ENCODE results near the gene TRIOBP. TPM values are rescaled to one million over a fixed set of nuclear protein-coding genes. Genes with fewer than 3 reads are reported as not detected.
A peak's percentile ranks its signal among the peaks of the same experiment; 100 is the strongest.
"Not testable (repeated sequence)": the region's sequence is repeated elsewhere in the genome, so short reads cannot be mapped to it uniquely, and the experiment has no call there.

TRIOBP gene
- total RNA-seq, 1 donor from 2014 or later: 40.6 TPM

DNA sequence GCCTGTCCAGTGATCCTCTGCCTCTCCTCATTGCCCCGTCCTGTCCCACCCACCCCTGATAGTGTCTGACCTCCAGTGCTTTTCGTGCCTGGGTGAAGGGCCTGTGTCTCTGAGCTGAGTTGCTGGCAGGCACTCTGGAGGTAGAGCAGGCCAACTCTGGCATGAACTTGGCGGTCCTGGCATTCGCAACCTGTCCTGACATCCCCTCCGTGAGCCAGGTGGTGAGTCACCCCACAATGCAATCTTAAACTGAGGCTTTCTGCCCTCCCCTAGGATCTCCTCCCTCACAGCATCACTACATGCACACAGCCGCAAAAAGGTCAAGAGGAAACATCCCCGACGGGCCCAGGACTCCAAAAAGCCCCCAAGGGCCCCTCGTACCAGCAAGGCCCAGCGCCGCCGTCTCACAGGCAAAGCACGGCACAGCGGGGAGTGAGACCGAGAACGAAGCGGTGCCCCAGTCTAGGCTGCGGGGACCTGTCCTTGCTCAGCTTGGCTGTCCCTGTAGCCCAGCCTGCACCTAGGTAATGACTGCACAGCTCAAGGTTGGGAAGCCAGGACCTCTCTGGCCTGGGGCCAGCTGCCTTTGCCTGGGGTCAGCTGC is 5.8 kb upstream of the TRIOBP start:
- H3K9me3 ChIP-seq (ENCODE audit: insufficient read depth, low read depth, low read length): no peaks in the 10 kb centered on the region
- peaks cover 14% of the 10 kb centered on the region for H4K20me1 ChIP-seq (ENCODE audit: insufficient read depth, low read length)
- H3K4me3 ChIP-seq (ENCODE audit: insufficient read depth, low read depth, low read length): no peak overlapping the region
- Mint-ChIP-seq H3K4me1 (ENCODE audit: low read depth, unreplicated experiment) (peaks cover 1% of the 10 kb centered on the region), H3K27ac (ENCODE audit: unreplicated experiment) (no peak overlapping the region), H3K27me3 (ENCODE audit: low read depth, unreplicated experiment) (no peaks in the 10 kb centered on the region), H3K9me3 (ENCODE audit: unreplicated experiment) (no peaks in the 10 kb centered on the region), H3K36me3 (ENCODE audit: low read depth, unreplicated experiment) (peaks cover 14% of the 10 kb centered on the region), H3K4me3 (ENCODE audit: unreplicated experiment) (no peak overlapping the region)
- H3K36me3 ChIP-seq (ENCODE audit: insufficient read depth, low read length): peaks cover 13% of the 10 kb centered on the region
- H3K9ac ChIP-seq (ENCODE audit: low read length): no peak overlapping the region
- H3K79me2 ChIP-seq (ENCODE audit: insufficient read depth, low read length): peaks cover 23% of the 10 kb centered on the region
- DNase-seq (ENCODE audit: low read depth) (no peak), FAIRE-seq (no peak)
- no peak overlapping the region for H2AFZ ChIP-seq (ENCODE audit: low read depth, low read length)
- H3K4me1 ChIP-seq (ENCODE audit: insufficient read depth, low read length): peaks cover under 1% of the 10 kb centered on the region
- TF ChIP-seq, protein P1, sequence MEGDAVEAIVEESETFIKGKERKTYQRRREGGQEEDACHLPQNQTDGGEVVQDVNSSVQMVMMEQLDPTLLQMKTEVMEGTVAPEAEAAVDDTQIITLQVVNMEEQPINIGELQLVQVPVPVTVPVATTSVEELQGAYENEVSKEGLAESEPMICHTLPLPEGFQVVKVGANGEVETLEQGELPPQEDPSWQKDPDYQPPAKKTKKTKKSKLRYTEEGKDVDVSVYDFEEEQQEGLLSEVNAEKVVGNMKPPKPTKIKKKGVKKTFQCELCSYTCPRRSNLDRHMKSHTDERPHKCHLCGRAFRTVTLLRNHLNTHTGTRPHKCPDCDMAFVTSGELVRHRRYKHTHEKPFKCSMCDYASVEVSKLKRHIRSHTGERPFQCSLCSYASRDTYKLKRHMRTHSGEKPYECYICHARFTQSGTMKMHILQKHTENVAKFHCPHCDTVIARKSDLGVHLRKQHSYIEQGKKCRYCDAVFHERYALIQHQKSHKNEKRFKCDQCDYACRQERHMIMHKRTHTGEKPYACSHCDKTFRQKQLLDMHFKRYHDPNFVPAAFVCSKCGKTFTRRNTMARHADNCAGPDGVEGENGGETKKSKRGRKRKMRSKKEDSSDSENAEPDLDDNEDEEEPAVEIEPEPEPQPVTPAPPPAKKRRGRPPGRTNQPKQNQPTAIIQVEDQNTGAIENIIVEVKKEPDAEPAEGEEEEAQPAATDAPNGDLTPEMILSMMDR (IDR thresholded peaks at IDR 0.05; ENCODE audit: insufficient read depth, low read depth, low read length): no peak
- no peak for TF ChIP-seq EZH2 (IDR thresholded peaks at IDR 0.05; ENCODE audit: insufficient read depth, low read length)
- H3K4me2 ChIP-seq (ENCODE audit: low read length): no peak overlapping the region
- H3K27me3 ChIP-seq (ENCODE audit: insufficient read depth, low read length): no peaks in the 10 kb centered on the region
- no peak overlapping the region for H3K27ac ChIP-seq (ENCODE audit: low read depth, low read length)

DNA sequence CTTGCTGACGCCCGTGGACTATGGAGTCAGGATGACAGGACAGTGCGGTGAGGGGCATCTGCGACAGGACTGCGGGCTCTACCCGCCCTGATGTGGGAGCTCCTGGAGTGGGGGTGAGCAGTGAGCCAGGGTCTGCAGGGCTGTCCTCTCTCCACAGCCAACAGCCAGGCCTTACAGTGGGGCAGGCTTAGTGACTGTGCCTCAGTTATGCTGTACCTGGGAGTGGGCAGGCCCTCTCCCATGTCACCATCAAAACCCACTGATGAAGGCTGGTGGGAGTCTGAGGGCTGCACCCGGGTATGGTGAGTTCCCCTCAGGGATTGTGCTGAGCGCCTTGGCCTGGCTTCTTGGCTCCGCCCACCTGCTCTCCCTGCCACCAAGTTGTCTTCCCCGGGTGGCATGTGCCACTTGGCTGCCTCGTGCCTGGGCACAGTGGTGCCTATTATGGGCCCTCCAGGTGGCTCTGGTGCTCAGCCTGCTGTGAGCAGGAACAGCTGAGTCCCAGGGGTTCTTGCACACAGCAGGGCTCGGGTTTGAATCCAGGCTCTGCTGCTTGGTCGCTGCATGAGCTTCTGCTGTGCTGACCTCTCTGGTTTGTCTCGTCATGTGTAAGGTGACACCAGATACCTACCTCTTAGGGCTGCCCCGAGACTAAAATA is 4.1 kb upstream of the TRIOBP start:
- Histone ChIP-seq H3K36me3 (ENCODE audit: insufficient read depth, low read length) (peaks cover 13% of the 10 kb centered on the region), H4K20me1 (ENCODE audit: insufficient read depth, low read length) (peaks cover 14% of the 10 kb centered on the region), H3K9ac (ENCODE audit: low read length) (no peak overlapping the region), H3K27me3 (ENCODE audit: insufficient read depth, low read length) (no peaks in the 10 kb centered on the region), H2AFZ (ENCODE audit: low read depth, low read length) (no peak overlapping the region), H3K4me3 (ENCODE audit: insufficient read depth, low read depth, low read length) (no peak overlapping the region), H3K27ac (ENCODE audit: low read depth, low read length) (no peak overlapping the region), H3K9me3 (ENCODE audit: insufficient read depth, low read depth, low read length) (no peaks in the 10 kb centered on the region), H3K4me1 (ENCODE audit: insufficient read depth, low read length) (peaks cover 3% of the 10 kb centered on the region), H3K79me2 (ENCODE audit: insufficient read depth, low read length) (peaks cover 8% of the 10 kb centered on the region), H3K4me2 (ENCODE audit: low read length) (no peak overlapping the region)
- TF ChIP-seq, protein P1 (IDR thresholded peaks at IDR 0.05; ENCODE audit: insufficient read depth, low read depth, low read length): no peak
- TF ChIP-seq EZH2 (IDR thresholded peaks at IDR 0.05; ENCODE audit: insufficient read depth, low read length): no peak
- no peaks in the 10 kb centered on the region for H3K9me3 Mint-ChIP-seq (ENCODE audit: unreplicated experiment)
- no peaks in the 10 kb centered on the region for H3K27me3 Mint-ChIP-seq (ENCODE audit: low read depth, unreplicated experiment)
- peaks cover 14% of the 10 kb centered on the region for H3K36me3 Mint-ChIP-seq (ENCODE audit: low read depth, unreplicated experiment)
- DNase-seq (ENCODE audit: low read depth): no peak
- H3K4me1 Mint-ChIP-seq (ENCODE audit: low read depth, unreplicated experiment): no peaks in the 10 kb centered on the region
- no peak overlapping the region for H3K4me3 Mint-ChIP-seq (ENCODE audit: unreplicated experiment)
- no peak overlapping the region for H3K27ac Mint-ChIP-seq (ENCODE audit: unreplicated experiment)
- FAIRE-seq: no peak

DNA sequence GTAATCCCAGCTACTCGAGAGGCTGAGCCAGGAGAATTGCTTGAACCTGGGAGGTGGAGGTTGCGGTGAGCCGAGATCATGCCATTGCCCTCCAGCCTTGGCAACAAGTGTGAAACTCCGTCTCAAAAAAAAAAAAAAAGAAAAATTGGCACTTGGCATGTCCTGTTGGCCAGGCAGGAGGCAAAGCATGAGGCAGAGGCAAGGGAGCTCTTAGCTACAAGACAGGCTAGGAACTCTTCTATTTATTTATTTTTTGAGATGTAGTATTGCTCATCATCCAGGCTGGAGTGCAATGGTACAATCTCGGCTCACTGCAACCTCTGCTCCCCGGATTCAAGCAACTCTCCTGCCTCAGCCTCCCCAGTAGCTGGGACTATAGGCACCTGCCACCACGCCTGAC is 2.7 kb upstream of the TRIOBP start:
- FAIRE-seq; H3K27ac ChIP-seq (ENCODE audit: low read depth, low read length); H3K9ac ChIP-seq (ENCODE audit: low read length); H3K4me3 ChIP-seq (ENCODE audit: insufficient read depth, low read depth, low read length); H3K4me2 ChIP-seq (ENCODE audit: low read length); H3K27me3 Mint-ChIP-seq (ENCODE audit: low read depth, unreplicated experiment); H3K4me1 Mint-ChIP-seq (ENCODE audit: low read depth, unreplicated experiment); H3K9me3 Mint-ChIP-seq (ENCODE audit: unreplicated experiment); H3K4me1 ChIP-seq (ENCODE audit: insufficient read depth, low read length); H3K27me3 ChIP-seq (ENCODE audit: insufficient read depth, low read length); H3K9me3 ChIP-seq (ENCODE audit: insufficient read depth, low read depth, low read length); DNase-seq (ENCODE audit: low read depth); H2AFZ ChIP-seq (ENCODE audit: low read depth, low read length); H3K4me3 Mint-ChIP-seq (ENCODE audit: unreplicated experiment); H3K27ac Mint-ChIP-seq (ENCODE audit: unreplicated experiment); H3K36me3 ChIP-seq (ENCODE audit: insufficient read depth, low read length); H4K20me1 ChIP-seq (ENCODE audit: insufficient read depth, low read length); H3K79me2 ChIP-seq (ENCODE audit: insufficient read depth, low read length): not testable (repeated sequence)
- peaks cover 14% of the 10 kb centered on the region for H3K36me3 Mint-ChIP-seq (ENCODE audit: low read depth, unreplicated experiment)

DNA sequence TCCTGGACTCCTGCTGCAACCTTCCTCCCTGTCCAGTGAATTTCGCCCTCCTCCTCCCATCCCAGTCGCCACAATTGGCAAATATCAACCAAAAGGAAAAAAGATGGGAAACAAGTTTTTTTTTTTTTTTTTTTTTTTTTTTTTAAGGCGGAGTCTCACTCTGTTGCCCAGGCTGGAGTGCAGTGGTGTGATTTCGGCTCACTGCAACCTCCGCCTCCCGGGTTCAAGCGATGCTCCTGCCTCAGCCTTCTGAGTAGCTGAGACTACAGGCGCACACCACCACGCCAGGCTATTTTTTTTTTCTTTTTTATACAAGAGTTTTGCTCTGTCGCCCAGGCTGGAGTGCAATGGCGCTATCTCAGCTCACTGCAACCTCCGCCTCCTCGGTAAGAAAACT is 590 bp upstream of the TRIOBP start:
- H3K4me3 ChIP-seq (ENCODE audit: insufficient read depth, low read depth, low read length): peak overlapping the region; percentile 49
- H3K9me3 ChIP-seq (ENCODE audit: insufficient read depth, low read depth, low read length); H4K20me1 ChIP-seq (ENCODE audit: insufficient read depth, low read length); H3K79me2 ChIP-seq (ENCODE audit: insufficient read depth, low read length); H2AFZ ChIP-seq (ENCODE audit: low read depth, low read length); H3K4me1 ChIP-seq (ENCODE audit: insufficient read depth, low read length); H3K9me3 Mint-ChIP-seq (ENCODE audit: unreplicated experiment); FAIRE-seq; H3K36me3 ChIP-seq (ENCODE audit: insufficient read depth, low read length); H3K4me1 Mint-ChIP-seq (ENCODE audit: low read depth, unreplicated experiment); DNase-seq (ENCODE audit: low read depth); H3K27ac ChIP-seq (ENCODE audit: low read depth, low read length); H3K27me3 Mint-ChIP-seq (ENCODE audit: low read depth, unreplicated experiment); H3K27ac Mint-ChIP-seq (ENCODE audit: unreplicated experiment); H3K27me3 ChIP-seq (ENCODE audit: insufficient read depth, low read length): not testable (repeated sequence)
- H3K4me2 ChIP-seq (ENCODE audit: low read length): peak overlapping the region; percentile 92
- H3K4me3 Mint-ChIP-seq (ENCODE audit: unreplicated experiment): peak overlapping the region; percentile 92
- peaks cover 14% of the 10 kb centered on the region for H3K36me3 Mint-ChIP-seq (ENCODE audit: low read depth, unreplicated experiment)
- peak overlapping the region; percentile 49 for H3K9ac ChIP-seq (ENCODE audit: low read length)

All from astrocyte (in vitro differentiated cells and primary cell).